Activated naive CD4-positive, alpha-beta T cell treated with anti-CD3 and anti-CD28 coated beads, Interleukin-2, amount 50 U/mL, for 16 hours (primary cell): ENCODE results near the gene RSRC1.
"Not testable (repeated sequence)": the region's sequence is repeated elsewhere in the genome, so short reads cannot be mapped to it uniquely, and the experiment has no call there.

Source experiments
- DNase-seq: peaks from one replicate; pipeline ENCODE4 v3.0.0-alpha.2; 2020

The RSRC1 gene

DNA sequence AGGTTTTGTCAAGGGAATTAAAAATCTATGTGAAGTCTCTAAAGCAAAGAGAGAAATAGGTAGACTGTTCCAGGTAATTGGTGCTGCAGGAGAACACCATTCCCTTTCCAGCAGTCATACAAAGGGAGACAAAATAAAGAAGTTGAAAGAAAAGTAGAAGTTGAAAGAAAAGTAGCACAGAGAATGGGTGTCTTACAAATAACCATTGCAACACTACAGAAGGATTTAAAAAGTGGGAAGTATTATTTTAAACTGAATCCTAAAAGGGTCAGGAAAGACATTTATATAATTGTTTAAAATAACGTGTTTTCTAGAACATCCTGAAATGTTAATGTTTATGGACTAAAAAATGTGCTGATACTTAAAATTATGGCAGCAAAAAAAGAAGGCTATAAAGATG, 223.8 kb downstream of the RSRC1 start:
- no peak for DNase-seq

DNA sequence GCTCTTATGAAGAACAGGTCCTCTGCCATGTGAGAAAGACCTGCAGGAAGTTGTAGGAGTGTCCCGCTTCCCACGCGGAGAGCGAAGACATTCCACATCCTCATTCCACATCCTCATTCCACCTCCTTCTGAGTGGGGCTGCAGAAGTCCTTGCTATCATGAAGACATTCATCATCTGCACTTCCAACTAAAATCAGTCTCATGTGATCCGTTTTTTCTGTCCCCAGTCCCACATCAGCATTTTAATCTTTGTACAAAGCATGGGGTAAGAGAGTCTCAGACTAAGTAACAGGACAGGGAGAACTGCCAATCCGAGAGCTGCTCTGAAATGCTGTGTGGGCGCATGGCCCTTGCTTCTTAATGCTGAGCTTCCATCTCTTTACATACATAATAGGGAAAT, 227.2 kb downstream of the RSRC1 start:
- DNase-seq = no peak

DNA sequence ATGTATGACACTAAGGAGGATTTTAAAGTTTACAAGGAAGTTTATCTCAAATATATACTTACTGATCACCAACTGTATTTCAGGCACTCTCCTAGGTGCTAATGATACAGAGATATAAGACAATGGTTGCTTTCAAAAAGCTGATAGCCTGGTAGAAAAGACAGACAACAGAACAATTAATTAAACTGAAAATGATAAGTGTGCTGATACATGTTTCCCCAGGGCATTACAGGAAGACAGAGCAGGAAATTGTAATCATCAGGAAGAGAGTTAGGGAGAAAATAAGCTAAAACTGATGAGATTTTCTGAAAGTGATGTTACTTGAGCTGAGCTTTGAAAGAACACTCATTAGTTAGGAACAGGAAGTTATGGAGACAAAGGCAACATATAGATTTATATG, 229.7 kb downstream of the RSRC1 start:
- DNase-seq = no peak

GRCh38 chr3:158340951-158341350, 231.1 kb downstream of the RSRC1 start:
- DNase-seq = not testable (repeated sequence)

DNA sequence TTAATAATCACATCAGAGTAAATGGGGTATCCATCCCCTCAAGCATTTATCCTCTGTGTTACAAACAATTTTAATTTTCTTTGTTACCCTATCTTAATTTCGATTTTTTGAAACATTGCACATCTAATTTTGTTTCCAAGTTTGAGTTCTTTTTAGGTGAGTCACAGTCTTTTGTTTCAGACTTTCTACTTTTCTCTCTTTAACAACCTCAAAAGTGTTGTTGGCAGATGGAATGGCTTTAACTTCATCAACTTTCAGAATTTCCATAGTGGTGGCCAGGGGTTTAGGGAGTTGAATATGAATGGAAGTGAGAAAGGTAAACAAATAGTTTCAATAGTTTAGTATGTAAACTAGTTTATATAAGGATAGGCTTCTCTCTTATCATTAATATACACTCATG, 238.1 kb downstream of the RSRC1 start:
- no peak for DNase-seq

GRCh38 chr3:158350971-158351370, 241.1 kb downstream of the RSRC1 start:
- no peak for DNase-seq

GRCh38 chr3:158352551-158352950, 242.7 kb downstream of the RSRC1 start:
- DNase-seq = no peak

DNA sequence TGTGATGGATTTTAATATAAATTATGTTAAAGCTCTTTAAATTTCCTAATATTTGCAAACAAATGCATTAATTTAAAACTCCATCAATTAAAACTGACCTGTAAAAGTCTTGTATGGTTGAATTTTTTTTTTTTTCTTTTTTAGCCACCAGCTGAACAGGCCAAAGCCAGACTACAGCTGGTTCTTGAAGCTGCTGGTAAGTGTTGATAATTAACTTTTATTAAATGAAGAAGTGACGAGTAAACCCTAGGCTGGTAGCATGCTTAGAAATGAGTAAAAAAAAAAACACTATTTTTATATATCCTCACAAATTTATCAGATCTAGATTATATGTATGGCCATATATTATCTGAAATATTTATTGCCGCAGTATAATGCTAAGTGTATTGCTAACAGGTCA, 244.8 kb downstream of the RSRC1 start:
- no peak for DNase-seq

DNA sequence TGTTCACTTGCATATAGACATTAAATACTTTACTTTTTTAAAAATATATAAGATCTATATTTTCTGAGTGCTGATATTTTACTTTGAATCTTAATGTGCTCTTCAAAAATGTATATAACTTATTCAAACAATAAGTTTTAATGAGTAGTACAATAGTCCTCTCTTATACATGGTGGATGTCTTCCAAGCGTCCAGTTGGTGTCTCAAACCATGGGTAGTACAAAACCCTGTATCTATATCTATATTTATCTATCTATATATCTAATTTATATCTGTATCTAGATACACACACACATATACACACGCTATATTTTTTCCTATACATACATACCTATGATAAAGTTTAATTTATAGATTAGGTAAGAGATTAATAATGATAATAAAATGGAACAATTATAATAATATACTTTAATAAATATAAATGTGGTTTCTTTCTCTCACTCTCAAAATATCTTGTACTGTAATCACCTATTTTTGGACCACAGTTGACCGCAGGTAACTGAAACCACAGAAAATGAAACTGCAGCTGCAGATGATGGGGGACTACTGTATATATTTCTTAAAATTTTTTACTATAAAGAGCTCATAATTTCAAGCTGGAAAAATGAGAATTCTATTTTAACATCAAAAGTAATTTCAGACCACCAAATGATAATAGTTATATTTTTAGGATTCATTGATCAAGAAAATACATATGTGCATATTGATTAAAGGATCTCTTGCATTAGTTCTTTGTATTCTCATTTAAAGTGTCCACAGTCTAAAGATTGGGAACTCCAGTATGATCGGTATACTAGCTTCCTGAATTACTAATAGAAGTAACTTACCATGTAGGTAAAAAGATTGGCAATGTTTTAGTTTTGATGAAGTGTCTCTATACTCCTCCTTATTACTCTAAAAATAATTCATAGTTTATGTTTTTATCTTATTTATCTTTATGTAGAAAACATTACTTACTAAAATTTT, 246.0 kb downstream of the RSRC1 start:
- DNase-seq = no peak

- DNase-seq = no peak
Measured at GRCh38 chr3:158359339-158359738, 249.4 kb downstream of the RSRC1 start.

- DNase-seq = no peak
Measured at GRCh38 chr3:158360756-158361448, 251.0 kb downstream of the RSRC1 start.

DNA sequence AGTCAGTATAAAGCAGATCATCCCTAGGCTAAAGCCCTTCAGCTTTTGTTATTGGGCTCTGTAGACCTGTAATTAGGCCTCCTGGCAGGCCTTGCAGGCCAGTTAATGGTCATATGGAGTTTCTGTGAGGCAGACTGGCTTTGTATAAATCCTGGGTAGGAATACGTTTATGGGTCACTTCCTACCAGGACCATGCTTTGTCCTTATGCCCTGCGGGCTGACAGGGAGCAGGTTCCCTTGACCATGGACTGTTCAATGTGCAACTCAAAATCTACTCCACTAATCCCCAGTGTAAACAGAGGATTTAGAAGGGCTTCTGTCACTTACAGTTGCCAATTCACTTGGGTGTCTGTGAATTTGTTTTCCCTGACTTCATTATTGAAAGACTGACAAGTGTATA, 258.4 kb downstream of the RSRC1 start:
- no peak for DNase-seq

DNA sequence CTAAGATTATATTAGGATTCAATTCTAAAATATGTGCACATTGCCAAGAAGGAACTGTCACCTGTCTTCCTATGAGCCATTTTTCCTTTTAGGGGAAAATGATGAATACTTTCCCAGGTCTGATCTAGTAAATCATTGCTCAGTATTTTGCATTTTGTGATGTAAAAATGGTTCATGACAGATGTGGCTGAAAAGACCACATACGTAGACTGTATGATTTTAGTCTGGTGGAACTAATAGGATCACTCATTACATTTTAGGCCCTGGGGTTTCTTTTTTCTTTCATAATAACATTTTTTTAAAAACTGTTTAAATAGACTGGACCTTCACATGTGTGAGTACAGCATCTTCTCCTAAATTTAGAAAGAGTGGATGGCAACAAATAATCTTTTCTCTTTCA, 259.4 kb downstream of the RSRC1 start:
- no peak for DNase-seq

- DNase-seq = no peak
Measured at GRCh38 chr3:158379517-158379916, 269.6 kb downstream of the RSRC1 start.

DNA sequence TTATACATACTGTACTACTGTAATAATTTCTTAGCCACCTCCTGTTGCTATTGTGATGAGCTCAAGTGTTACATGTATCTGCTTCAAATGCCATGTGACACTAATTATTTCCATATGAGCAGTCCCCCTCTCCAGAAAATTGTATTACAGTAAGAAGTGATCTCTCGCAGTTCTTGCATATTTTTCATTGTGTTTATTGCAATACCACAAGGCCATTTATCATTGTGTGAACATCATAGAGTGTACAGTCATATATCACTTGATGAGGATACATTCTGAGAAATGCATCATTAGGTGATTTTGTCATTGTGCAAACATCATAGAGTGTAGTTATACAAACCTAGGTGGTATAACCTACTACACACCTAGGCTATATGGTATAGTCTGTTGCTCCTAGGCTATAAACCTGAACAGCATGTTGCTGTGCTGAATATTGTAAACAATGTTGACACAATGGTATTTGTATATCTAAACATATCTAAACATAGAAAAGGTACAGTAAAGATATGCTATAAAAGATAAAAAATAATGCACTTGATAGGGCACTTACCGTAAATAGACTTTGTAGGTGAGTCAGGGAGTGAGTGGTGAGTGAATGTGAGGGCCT, 271.5 kb downstream of the RSRC1 start:
- DNase-seq = no peak

DNA sequence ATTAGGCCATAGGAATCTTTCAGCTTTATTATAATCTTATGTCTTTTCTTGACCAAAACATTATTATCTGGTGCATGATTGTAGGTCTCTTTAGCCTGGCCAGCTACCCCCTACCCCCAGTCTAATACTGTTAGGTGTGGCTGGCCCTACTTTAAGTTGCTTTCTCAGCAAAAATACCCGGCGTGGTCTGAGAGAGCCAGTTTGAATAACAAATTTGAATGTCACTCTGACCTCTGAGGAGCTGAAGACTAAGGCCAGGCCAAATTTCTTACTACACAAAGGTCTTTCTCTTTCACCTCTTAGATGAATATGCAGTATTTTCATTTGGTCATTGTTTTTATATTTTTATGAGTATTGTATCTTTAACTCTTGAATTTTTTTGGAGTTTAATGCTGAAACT, 272.6 kb downstream of the RSRC1 start:
- no peak for DNase-seq

DNA sequence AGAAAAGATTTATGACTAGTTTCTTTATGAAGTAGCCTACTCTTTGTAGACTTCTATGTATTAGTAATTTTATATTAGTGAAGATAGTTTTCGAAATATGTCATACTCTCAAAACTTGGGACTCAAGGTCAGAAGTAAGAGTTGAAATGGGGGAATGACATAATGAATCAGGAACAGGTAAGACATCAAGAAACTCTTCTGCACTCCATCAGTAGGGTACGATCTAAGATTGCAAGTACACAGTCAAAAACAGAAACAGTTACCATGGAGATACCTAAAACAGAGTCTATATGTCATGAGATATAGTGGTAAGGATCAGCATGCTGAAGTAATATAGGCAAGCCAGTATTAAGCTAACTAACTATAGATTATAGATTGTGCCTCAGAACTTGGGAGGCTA, 274.1 kb downstream of the RSRC1 start:
- DNase-seq = no peak

DNA sequence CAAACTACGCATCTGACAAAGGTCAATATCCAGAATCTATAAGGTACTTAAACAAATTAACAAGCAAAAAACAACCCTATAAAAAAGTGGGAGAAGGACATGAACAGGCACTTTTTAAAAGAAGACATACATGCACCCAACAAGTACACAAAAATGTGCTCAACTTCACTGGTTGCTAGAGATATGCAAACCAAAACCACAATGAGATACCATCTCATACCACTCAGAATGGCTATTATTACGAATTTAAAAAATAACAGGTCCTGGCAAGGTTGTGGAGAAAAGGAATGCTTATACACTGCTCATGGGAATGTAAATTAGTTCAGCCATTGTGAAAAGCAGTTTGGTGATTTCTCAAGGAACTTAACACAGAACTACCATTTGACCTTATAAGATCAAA, 285.5 kb downstream of the RSRC1 start:
- DNase-seq = no peak

DNA sequence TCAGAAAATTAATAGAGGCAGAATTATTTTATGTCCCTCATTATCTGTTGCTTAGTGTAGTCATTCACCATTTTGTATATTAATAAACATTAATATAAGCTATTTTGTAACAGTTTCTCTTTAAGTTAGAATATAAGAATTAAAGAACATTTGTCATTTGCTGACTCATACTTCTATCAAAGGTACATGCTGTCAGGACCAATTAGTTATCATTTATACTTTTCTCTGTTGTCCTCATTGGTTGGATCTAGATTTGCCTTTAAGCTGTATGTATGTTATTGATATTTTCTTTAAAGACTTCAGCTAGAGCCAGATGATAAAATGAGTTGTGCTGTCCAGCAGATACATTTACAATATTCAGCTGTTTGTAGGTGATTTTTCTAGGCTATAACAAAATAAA, 292.7 kb downstream of the RSRC1 start:
- no peak for DNase-seq

DNA sequence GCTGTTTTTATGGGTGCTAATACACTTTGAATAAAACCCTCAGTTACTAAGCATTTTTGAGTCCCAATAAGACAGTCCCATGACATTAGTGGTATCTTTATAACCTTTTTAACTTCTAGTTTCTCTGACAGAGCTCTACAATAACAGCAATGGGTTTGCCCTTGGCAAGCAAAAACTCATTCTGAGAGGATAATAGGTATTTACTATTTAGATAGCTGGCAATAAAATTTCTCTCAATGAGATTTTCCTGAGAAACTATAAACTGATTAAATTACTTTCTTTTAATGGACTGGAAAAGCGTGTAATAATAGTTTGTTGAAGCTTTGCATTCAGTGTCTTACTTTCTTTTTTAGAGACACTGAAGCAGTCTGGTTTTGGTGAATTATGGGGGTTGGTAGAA, 293.1 kb downstream of the RSRC1 start:
- DNase-seq = no peak

DNA sequence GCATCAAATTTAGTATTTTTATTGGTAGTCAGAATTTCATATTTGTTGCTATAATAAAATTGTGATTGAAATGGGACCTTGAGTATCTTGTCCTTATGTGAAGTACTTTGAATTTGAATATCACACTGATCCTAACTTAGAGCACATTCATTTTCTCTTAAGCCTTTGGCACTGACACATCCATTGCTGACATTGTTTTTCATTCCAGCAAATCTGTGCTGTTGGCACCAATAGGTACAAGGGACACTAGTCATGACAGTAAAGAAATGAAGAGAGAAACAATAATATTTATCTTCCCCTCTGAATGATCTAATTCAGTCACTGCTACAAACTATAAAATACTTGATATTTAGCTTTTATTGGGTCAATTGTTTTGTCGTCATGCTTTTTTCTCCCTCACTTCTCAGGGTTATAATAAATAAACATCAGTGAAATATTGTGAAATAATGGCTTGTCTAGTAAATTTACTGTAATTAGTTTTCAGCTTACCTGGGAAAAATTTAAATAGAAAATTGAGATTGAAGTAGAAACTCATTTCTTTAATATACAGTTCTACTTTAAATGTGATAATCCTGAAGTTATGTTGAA, 294.3 kb downstream of the RSRC1 start:
- DNase-seq = no peak

GRCh38 chr3:158405507-158405906, 295.6 kb downstream of the RSRC1 start:
- DNase-seq = no peak

- no peak for DNase-seq
Measured at GRCh38 chr3:158407844-158408517, 298.1 kb downstream of the RSRC1 start.
